Testis (tissue), 2 donors: Measurements from ENCODE around the gene MRO.
"Not testable (repeated sequence)": the region's sequence is repeated elsewhere in the genome, so short reads cannot be mapped to it uniquely, and the experiment has no call there.

ENCODE experiments used
- CTCF ChIP-seq, 3 experiments: fragments of 450-650 bp in 2 of 3; fragments of 200-600 bp in 1 of 3; sonication (generic) in 1 of 3; IDR thresholded peaks; one replicate each; pipeline ENCODE4 v1.5.1; 2016 to 2019; ENCODE audit warnings: antibody characterized with exemption in 3 of 3, mild to moderate bottlenecking in 2 of 3, moderate library complexity in 1 of 3
- POLR2A ChIP-seq: fragments of 450-650 bp; IDR thresholded peaks from one replicate; pipeline ENCODE4 v1.6.1; 2017; ENCODE audit warnings: antibody characterized with exemption, mild to moderate bottlenecking, moderate library complexity

DNA sequence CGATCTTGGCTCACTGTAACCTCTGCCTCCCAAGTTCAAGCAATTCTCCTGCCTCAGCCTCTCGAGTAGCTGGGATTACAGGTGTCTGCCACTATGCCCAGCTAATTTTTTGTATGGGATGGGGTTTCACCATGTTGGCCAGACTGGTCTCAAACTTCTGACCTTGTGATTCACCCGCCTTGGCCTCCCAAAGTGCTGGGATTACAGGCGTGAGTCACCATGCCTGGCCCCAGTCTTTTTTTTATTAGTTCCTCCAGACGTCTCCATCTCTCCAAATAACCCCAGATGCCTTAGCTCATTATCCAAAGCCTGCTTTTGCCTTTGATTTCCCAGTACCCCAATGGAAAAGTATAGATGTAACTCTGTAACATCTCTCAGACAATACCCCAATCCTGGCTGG, 37.4 kb upstream of the MRO start:
- not testable (repeated sequence) for TF ChIP-seq CTCF (IDR thresholded peaks at IDR 0.05); POLR2A
